Transverse colon (tissue), 4 donors: ENCODE results near the gene TMEM43. TPM values are rescaled to one million over a fixed set of nuclear protein-coding genes. Genes with fewer than 3 reads are reported as not detected.

Experiments
- DNase-seq: peaks from one replicate; pipeline ENCODE4 v3.0.0-alpha.2; 2019
- H3K27ac ChIP-seq, 4 donors: fragments of 200-600 bp; sonication (generic); 2 replicates each; pipeline ENCODE4 v1.5.1; 2016 to 2018; ENCODE audit warnings: inconsistent platforms in 4 of 4
- H3K27me3 ChIP-seq: fragments of 200-600 bp; sonication (generic); 2 replicates; pipeline ENCODE4 v1.5.1; 2017; ENCODE audit warnings: inconsistent platforms
- H3K36me3 ChIP-seq, 4 donors: fragments of 200-600 bp; sonication (generic); 2 replicates each; pipeline ENCODE4 v1.5.1; 2017 to 2019; ENCODE audit warnings: inconsistent platforms in 4 of 4
- H3K4me1 ChIP-seq, 4 donors: fragments of 200-600 bp; sonication (generic); 2 replicates each; pipeline ENCODE4 v1.5.1; 2017 to 2020; ENCODE audit warnings: inconsistent platforms in 4 of 4
- H3K4me3 ChIP-seq, 4 donors: fragments of 200-600 bp; sonication (generic); 1 replicate in 1 of 4; 2 replicates in 3 of 4; pipeline versions ENCODE4 v1.5.1 to v1.6.1; 2017 to 2019; ENCODE audit warnings: inconsistent platforms in 4 of 4
- H3K9me3 ChIP-seq, 2 donors: fragments of 200-600 bp; sonication (generic); 2 replicates each; pipeline ENCODE4 v1.5.1; 2017 to 2019; ENCODE audit warnings: inconsistent platforms in 2 of 2
- EP300 ChIP-seq: sonication (generic); formaldehyde crosslinking; IDR thresholded peaks from one replicate; pipeline ENCODE4 v1.6.1; 2017; ENCODE audit warnings: antibody characterized with exemption, low read depth
- POLR2A ChIP-seq: fragments of 450-650 bp; IDR thresholded peaks from one replicate; pipeline ENCODE4 v1.6.1; 2016; ENCODE audit warnings: antibody characterized with exemption, mild to moderate bottlenecking, moderate library complexity
- POLR2AphosphoS5 ChIP-seq, 3 donors: sonication (generic); formaldehyde crosslinking; IDR thresholded peaks; one replicate each; pipeline ENCODE4 v1.6.1; 2016; ENCODE audit warnings: antibody characterized with exemption in 3 of 3
- WGBS, 2 donors: methylation state at CpG; one replicate each; pipeline ENCODE4 v1.1.5; 2018; ENCODE audit warnings: low coverage in 1 of 2; 5-methylcytosine and 5-hydroxymethylcytosine counted together
- in situ Hi-C, 4 donors: fragments of 200-750 bp; cut with MboI; loops; one replicate each; pipeline versions ENCODE4 v1.15.0 to v1.15.1; 2017; ENCODE audit warnings: low sequenced_read_pairs in 3 of 4, low pct_ligation_motif_present in 1 of 4, low pct_unique_long_range_greater_than_20kb in 1 of 4
- intact Hi-C: fragments of 100-400 bp; cut with DNase I; formaldehyde crosslinking; loops from one replicate; pipeline ENCODE4 v1.15.1; 2023; ENCODE audit warnings: low total_unique reads
- total RNA-seq, 4 donors: library from RNA; depleted of rRNA; stranded (reverse); fragments of >200 nt; gene quantifications; one replicate each; pipeline ENCODE4 v1.1.0, GENCODE V29; 2016
- TF ChIP-seq, protein P1 (sequence below), 5 experiments: fragments of 200-600 bp in 3 of 5; fragments of 450-650 bp in 2 of 5; sonication (generic) in 3 of 5; IDR thresholded peaks; 1 replicate in 2 of 5; 2 replicates in 3 of 5; pipeline ENCODE4 v1.5.1; 2016 to 2017; ENCODE audit warnings: antibody characterized with exemption in 5 of 5, inconsistent platforms in 3 of 5, mild to moderate bottlenecking in 2 of 5, moderate library complexity in 1 of 5

Gene TMEM43
- total RNA-seq, 4 donors from 2014 or later = 30.8 to 128 (median 48.5) TPM

DNA sequence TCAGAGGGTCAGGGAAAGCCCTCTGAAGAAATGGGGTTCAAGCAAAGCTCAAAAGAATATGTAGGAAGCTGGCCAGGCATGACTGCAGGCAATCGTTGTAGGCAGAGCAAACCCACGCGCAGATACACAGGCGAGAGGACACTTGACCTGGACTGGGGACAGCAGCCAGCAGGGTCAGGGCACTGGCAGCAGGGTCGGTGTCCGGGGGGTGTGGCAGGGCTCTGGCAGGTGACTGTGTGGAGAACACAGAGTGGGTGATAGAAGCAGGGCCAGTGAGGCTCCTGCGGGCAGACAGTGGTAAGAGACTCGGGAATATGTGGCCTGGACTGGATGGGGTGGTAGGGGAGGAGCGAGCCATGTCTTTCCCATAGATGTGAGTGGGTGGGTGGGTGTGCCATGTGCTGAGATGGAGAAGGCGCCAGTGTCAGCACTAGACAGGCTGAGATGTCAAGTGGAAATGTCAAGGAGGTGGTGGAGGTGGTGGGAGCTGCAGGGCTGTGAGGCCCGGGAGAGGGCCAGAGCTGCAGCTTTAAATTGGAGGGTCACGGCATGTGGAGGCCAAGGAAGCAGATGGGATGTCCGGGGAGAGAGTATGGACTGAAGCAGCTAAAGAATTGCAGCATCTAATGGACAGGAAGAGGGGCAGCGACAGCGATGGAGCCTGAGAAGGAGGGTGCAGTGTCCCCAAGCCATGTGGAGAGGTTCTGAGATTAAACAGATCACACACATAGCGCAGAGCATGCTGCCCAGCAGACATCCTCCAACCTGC, 13.4 kb downstream of the TMEM43 start:
- Histone ChIP-seq H3K27ac (no peak overlapping the region), H3K36me3 (peaks cover 0 to 27% (median 11%) of the 10 kb centered on the region in 4 donors), H3K9me3 (no peaks in the 10 kb centered on the region), H3K27me3 (no peaks in the 10 kb centered on the region), H3K4me3 (no peak overlapping the region), H3K4me1 (peaks cover 3 to 25% (median 8%) of the 10 kb centered on the region in 4 donors)
- DNase-seq = no peak
- no peak for TF ChIP-seq POLR2A
- no peak for TF ChIP-seq EP300
- TF ChIP-seq POLR2AphosphoS5 (IDR thresholded peaks at IDR 0.05) = no peak
- TF ChIP-seq, protein P1, sequence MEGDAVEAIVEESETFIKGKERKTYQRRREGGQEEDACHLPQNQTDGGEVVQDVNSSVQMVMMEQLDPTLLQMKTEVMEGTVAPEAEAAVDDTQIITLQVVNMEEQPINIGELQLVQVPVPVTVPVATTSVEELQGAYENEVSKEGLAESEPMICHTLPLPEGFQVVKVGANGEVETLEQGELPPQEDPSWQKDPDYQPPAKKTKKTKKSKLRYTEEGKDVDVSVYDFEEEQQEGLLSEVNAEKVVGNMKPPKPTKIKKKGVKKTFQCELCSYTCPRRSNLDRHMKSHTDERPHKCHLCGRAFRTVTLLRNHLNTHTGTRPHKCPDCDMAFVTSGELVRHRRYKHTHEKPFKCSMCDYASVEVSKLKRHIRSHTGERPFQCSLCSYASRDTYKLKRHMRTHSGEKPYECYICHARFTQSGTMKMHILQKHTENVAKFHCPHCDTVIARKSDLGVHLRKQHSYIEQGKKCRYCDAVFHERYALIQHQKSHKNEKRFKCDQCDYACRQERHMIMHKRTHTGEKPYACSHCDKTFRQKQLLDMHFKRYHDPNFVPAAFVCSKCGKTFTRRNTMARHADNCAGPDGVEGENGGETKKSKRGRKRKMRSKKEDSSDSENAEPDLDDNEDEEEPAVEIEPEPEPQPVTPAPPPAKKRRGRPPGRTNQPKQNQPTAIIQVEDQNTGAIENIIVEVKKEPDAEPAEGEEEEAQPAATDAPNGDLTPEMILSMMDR (IDR thresholded peaks at IDR 0.05) = no peak
- in situ Hi-C loops = no loop called here
- 92% methylated on average over 13 to 16 of the region's 16 CpGs for WGBS, 2 donors
- intact Hi-C loops = no loop called here

DNA sequence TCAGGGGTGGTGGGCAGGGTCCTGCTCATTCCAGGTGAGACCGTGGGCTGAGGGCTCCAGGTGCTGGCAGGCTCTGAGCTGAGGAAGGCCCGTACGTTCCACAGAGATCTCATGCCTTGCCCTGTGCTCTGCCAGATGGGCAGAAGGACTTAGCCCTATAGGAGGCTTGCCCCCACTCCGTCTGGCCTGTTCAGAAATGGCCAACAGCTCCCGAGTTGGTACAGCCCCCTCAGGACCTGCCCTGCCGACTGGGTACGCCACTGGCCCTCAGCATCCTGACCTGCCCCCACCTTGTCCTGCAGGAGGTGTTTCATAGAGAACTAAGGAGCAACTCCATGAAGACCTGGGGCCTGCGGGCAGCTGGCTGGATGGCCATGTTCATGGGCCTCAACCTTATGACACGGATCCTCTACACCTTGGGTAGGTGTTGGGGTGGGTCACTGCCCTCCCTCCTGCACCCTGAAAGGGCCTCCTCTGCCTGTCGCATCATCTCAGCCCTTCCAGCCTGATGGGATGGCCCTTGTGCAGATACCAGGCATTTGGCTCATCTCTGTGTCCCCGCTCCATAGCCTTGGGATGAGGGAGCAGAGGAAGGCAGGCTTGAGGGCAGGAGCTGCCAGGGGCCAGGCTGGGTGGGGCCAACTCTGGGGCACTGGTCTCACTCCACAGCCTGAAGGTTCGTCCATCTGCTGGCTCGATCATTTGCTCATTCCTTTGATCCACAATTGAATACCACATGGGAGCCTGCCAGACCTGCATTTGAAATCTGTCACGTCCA, 14.2 kb downstream of the TMEM43 start:
- Histone ChIP-seq H3K27me3 (no peaks in the 10 kb centered on the region), H3K9me3 (no peaks in the 10 kb centered on the region), H3K36me3 (peaks cover 0 to 20% (median 8%) of the 10 kb centered on the region in 4 donors), H3K27ac (no peak overlapping the region), H3K4me1 (peaks cover 3 to 27% (median 13%) of the 10 kb centered on the region in 4 donors), H3K4me3 (no peak overlapping the region)
- TF ChIP-seq EP300 (no peak), POLR2AphosphoS5 (IDR thresholded peaks at IDR 0.05) (no peak), POLR2A (no peak)
- TF ChIP-seq, protein P1 (IDR thresholded peaks at IDR 0.05) = no peak
- no peak for DNase-seq
- intact Hi-C loops = no loop called here
- in situ Hi-C loops = no loop called here
- WGBS, 2 donors = 91 to 93% methylated on average over 2 to 14 of the region's 14 CpGs

DNA sequence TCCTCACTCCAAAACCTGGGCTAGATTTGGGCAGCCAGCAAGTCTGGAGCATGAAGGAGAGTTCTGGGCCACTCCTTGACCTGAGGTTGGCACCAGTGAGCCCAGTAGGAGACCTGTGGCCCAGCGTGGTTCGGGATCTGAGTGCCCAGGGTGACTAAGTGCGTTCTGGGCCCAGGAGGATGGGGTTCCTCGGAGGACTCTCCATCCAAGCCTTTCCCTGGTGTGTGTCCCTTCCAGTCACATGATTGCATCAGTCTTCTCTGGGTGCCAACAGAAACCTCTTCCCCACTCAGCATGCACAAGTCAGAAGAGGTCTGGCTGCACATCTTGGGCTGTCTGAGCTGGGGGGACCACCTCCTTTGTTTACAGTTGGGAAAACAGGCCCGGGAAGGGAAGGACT, 14.9 kb downstream of the TMEM43 start:
- no peak for TF ChIP-seq POLR2A
- TF ChIP-seq POLR2AphosphoS5 (IDR thresholded peaks at IDR 0.05) = no peak
- no peak for TF ChIP-seq EP300
- TF ChIP-seq, protein P1 (IDR thresholded peaks at IDR 0.05) = no peak

DNA sequence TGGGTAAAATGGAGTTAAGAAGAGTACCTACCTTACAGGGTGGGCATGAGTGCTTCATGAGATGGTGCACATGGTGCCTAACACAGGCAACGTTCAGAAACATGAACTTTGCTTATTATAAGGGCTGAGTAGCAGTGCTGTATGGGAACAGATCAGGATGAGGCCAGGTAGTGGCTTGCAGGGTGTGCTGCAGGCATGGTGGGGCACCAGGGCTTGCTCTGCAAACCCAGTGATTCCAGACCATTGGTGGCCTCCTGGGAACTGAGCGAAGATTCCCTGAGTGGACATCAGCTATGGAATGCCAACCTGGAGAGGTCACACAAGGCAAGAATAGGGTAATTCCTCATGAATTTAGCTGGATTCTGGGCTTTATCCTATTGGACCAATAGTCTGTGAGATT, 15.8 kb downstream of the TMEM43 start:
- no peak for DNase-seq
- H3K4me1 ChIP-seq = peaks cover 3 to 43% (median 26%) of the 10 kb centered on the region in 4 donors
- H3K4me3 ChIP-seq = no peak overlapping the region
- intact Hi-C loops = no loop called here
- TF ChIP-seq POLR2AphosphoS5 (IDR thresholded peaks at IDR 0.05) = no peak
- no peak for TF ChIP-seq POLR2A
- no peak for TF ChIP-seq EP300
- TF ChIP-seq, protein P1 (IDR thresholded peaks at IDR 0.05) = no peak
- no peaks in the 10 kb centered on the region for H3K9me3 ChIP-seq
- WGBS, 2 donors = 76 to 83% methylated on average over 2 of the region's 2 CpGs
- no peaks in the 10 kb centered on the region for H3K27me3 ChIP-seq
- in situ Hi-C loops = no loop called here
- peaks cover 0 to 7% (median 0%) of the 10 kb centered on the region in 4 donors for H3K36me3 ChIP-seq
- no peak overlapping the region for H3K27ac ChIP-seq

More for the DNA sequence above, 14.9 kb downstream of the TMEM43 start:
- peaks cover 3 to 34% (median 18%) of the 10 kb centered on the region in 4 donors for H3K4me1 ChIP-seq
- no peak overlapping the region for H3K27ac ChIP-seq
- no peaks in the 10 kb centered on the region for H3K27me3 ChIP-seq
- intact Hi-C loops (no loop called here), in situ Hi-C loops (no loop called here)
- H3K4me3 ChIP-seq = no peak overlapping the region
- 60 to 96% methylated on average over 1 to 5 of the region's 5 CpGs for WGBS, 2 donors
- no peak for DNase-seq
- no peaks in the 10 kb centered on the region for H3K9me3 ChIP-seq
- peaks cover 0 to 13% (median 4%) of the 10 kb centered on the region in 4 donors for H3K36me3 ChIP-seq
